ENCODE measurements around the gene MT2A.

DNA sequence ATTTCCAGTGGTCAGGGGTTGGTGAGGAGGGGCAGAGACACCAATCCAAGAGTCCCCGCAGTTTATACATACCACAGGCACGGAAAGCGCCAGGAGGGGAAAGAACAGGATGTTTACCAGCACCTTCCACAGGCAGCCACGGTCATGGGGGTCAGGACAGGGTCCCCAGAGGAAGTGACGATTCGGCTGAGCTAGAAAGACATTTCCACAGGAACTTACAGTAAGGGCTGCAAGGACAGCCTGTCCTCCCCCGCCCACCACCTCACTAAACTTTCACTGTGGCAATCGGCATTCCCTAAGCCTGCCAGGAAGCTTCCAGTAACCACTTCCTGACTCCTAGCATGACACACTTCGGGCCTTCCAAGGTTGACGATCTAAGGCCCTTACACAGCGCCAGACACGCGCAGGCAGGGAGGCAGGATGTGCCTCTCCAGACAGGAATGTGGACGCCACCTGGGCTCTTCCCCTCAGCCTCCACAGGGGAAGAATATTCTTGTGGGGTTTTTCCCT lies 1.2 kb upstream of the MT2A start:
- TF ChIP-seq EZH2 (IDR thresholded peaks at IDR 0.05; ENCODE audit: insufficient read depth, poor library complexity, severe bottlenecking) (no peak), EZH2phosphoT487 (IDR thresholded peaks at IDR 0.05; ENCODE audit: insufficient read depth, low read depth) (no peak)

Data from GM23248 (cell line).